Fibroblast of skin of left biceps (primary cell): Measurements from ENCODE around the gene CCSER1.
"Not testable (repeated sequence)": the region's sequence is repeated elsewhere in the genome, so short reads cannot be mapped to it uniquely, and the experiment has no call there.

Source experiments
- DNase-seq, 2 experiments: peaks; one replicate each; pipeline ENCODE4 v3.0.0-alpha.2; 2013; ENCODE audit warnings: low read depth in 2 of 2

Gene CCSER1

DNA sequence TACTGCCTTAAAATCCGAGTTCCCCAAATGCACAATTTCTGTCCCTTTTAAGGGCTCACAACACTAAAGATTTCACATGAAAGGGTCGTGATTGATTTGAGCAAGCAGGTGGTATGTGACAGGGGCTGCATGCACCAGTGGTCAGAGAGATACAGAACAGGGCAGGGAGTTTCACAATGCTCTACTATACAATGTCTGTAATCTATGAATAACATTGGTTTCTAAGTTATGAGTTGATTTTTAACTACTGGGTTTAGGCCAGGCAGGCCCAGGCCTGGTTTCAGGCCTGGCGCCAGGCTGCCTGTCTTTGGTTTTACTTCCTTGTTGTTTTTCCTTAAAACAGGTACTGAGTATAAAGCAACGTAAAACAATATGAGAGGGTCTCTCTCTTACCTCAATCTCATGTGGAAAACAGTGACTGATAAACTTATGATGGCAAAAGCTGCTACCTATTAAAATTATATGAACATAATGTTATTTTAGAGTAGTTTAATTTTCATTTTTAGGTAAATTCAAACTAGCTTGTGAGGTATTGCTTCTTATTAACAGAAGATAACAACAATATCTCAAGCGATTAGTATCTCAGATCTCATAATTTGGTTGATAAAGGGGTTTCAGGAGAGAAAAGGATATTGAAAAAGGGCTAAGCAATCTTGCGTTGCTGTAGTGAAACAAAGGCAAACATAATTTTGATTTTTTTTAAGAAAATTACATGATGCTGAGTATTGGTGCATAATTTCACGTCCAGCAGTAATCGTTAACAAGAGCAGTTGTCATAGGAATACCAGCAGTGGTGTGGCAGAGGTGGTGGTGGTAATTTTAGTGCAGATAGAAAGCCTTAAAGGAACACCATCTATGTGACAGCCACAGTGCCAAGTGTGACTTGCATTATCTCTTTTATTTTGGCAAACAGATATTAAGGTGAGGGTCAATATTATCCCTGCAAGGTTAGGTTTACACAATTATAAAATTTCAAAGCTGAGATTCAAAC lies 1232.1 kb downstream of the CCSER1 start:
- DNase-seq = no peak

GRCh38 chr4:91362125-91362524 lies 1234.9 kb downstream of the CCSER1 start:
- DNase-seq = no peak

GRCh38 chr4:91366554-91366953 lies 1239.4 kb downstream of the CCSER1 start:
- DNase-seq = no peak

- no peak for DNase-seq
These were observed 1241.9 kb downstream of the CCSER1 start for GRCh38 chr4:91369116-91369515.

DNA sequence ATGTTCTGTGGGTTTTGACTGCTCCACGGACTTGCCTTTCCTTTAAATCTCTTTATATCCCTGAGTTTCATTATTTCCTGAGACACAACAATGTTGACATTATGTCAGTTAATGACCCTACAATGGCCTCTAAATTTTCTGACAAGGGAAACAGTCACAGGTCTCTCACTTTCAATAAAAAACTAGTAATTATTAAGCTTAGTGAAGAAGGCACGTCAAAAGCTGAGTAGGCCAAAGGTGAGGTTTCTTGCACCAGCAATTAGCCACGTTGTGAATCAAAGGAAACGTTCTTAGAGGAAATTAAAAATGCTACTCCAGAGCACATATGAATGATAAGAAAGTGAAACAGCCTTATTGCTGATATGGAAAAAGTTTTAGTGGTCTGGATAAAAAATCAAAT lies 1246.4 kb downstream of the CCSER1 start:
- DNase-seq = no peak

- not testable (repeated sequence) for DNase-seq
These were observed 1278.2 kb downstream of the CCSER1 start for GRCh38 chr4:91405431-91405830.

DNA sequence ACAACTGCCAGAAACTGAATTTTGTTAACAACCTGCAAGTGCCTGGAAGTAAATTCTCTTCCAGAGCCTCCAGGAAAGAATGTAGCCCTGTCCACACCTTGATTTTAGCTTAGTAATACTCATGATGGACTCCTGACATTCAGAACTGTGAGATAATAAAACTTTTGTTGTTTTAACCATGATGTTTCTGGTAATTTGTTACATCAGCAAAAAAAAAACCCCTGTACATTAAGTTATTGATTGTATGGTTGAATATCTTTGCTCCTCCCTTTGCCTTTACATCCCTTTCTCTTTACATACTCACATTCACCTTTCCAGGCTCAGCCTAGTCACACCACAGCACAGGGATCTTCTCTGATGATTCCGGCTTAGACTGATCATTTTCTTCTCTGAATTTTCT lies 1294.8 kb downstream of the CCSER1 start:
- no peak for DNase-seq

- no peak for DNase-seq
These were observed 1299.5 kb downstream of the CCSER1 start for GRCh38 chr4:91426725-91427124.

GRCh38 chr4:91427171-91427570 lies 1300.0 kb downstream of the CCSER1 start:
- DNase-seq = no peak

- no peak for DNase-seq
These were observed 1307.4 kb downstream of the CCSER1 start for GRCh38 chr4:91434631-91435030.

GRCh38 chr4:91436556-91436955 lies 1309.4 kb downstream of the CCSER1 start:
- no peak for DNase-seq

- no peak for DNase-seq
These were observed 1320.0 kb downstream of the CCSER1 start for GRCh38 chr4:91447168-91447567.

DNA sequence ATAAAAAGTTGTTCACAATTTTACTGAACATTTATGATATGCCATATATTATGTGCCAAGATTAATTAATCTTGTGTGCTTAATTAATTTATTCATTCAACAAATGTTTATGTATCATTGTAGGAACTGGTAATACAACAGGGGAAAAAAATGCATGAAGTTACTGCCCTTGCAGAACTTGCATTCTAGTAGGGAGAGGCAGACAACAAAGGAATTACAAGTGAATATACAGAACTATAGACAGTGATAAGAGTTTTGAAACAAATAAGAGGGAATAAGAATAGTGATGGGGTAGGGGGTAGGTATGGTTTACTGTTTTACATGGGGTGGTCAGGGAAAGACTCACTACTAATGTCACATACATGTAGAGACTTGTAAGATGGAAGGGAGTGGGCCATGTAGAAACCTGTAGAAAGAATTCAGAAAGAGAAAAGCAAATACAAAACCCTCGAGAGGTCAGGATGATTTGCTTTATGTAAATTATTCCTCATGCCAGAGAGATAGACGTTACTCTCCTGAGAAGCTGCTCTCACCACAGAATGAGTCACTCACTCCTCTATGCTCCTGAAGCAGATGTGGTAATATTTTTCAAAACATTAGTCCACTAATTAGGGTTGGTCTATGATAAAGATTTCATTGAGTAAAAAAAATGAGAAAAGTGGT lies 1321.6 kb downstream of the CCSER1 start:
- peak; percentile 1 to 12 for DNase-seq

- DNase-seq = no peak
These were observed 1326.9 kb downstream of the CCSER1 start for GRCh38 chr4:91454111-91454510.

GRCh38 chr4:91462566-91462965 lies 1335.4 kb downstream of the CCSER1 start:
- not testable (repeated sequence) for DNase-seq

- DNase-seq = no peak
These were observed 1343.5 kb downstream of the CCSER1 start for GRCh38 chr4:91470671-91471070.

GRCh38 chr4:91471280-91471679 lies 1344.1 kb downstream of the CCSER1 start:
- DNase-seq = no peak

GRCh38 chr4:91472046-91472445 lies 1344.9 kb downstream of the CCSER1 start:
- no peak for DNase-seq

DNA sequence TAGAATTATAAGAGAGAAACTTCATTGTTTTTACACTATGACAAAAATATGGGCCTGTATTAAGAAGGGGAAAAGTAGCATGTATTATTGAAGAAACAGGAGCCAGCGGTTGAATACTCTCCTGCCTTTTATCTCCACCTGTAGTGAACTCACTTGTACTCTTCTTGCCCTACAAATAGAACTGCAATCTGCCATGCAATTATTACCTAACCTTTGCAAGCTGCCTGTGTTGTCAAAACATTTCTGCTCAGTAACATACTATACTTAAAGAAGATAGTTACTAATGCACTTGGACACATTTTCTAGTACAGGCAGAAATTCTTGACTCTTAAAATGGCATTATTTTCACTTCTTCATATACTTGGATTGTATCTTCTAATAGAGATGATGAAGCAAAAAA lies 1358.2 kb downstream of the CCSER1 start:
- no peak for DNase-seq

DNA sequence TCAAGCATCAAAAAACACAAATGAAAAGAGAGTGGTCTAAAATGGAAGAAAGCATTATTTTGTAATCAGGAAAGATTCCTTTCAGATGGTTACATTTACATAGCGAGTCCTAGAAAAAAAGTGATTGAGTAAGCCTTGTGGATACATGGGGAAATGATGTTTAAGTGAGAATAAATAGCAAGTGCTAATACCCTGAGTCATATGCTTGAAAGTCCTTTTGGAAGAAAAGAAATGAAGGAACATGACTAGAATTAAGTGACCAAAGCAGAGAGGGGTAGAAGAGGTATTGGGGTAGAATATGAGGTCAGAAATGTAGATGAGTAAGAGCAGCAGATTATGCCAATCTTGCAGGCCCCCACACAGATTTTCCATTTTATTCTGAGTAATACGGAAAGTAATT lies 1361.8 kb downstream of the CCSER1 start:
- DNase-seq = no peak

- DNase-seq = no peak
These were observed 1370.7 kb downstream of the CCSER1 start for GRCh38 chr4:91497892-91498291.

GRCh38 chr4:91502365-91502764 lies 1375.2 kb downstream of the CCSER1 start:
- no peak for DNase-seq

GRCh38 chr4:91513326-91513725 lies 1386.1 kb downstream of the CCSER1 start:
- DNase-seq = no peak
